ENCODE data around the gene TTYH2. TPM values are rescaled to one million over a fixed set of nuclear protein-coding genes. Genes with fewer than 3 reads are reported as not detected.

TTYH2 gene
- total and polyA plus RNA-seq, 2 donors (not counting 1 experiment from before 2014, with no cell fraction given): 3.0 to 3.1 TPM

- H3K27me3 Mint-ChIP-seq: peaks cover 49% of the 10 kb centered on the region
- peaks cover 13% of the 10 kb centered on the region for H3K4me1 Mint-ChIP-seq
- H3K9ac ChIP-seq (ENCODE audit: low read length): no peak overlapping the region
- POLR2A ChIA-PET: no interaction called here
- CTCF ChIA-PET: no interaction called here
- no peak overlapping the region for H3K27ac Mint-ChIP-seq
- H3K79me2 ChIP-seq (ENCODE audit: control insufficient read depth, insufficient read depth, low read length): no peaks in the 10 kb centered on the region
- H3K4me3 ChIP-seq (ENCODE audit: control extremely low read depth in 1 of 5, extremely low read depth in 1 of 5, insufficient read depth in 1 of 5, low read depth in 2 of 5, low read length in 4 of 5): no peak overlapping the region
- H3K27me3 ChIP-seq (replicated peaks in 1 of 4; ENCODE audit: control extremely low read depth in 1 of 4, control insufficient read depth in 3 of 4, insufficient read depth in 4 of 4, low read length in 3 of 4): peaks cover 0 to 14% (median 0%) of the 10 kb centered on the region in 4 experiments
- H4K20me1 ChIP-seq (ENCODE audit: control insufficient read depth, insufficient read depth, low read length, poor library complexity, severe bottlenecking): no peaks in the 10 kb centered on the region
- intact Hi-C loops (cut with micrococcal nuclease): no loop called here
- no peaks in the 10 kb centered on the region for H3K9me3 Mint-ChIP-seq (ENCODE audit: insufficient read depth)
- no peaks in the 10 kb centered on the region for H3K36me3 ChIP-seq (replicated peaks in 1 of 2; ENCODE audit: control extremely low read depth in 1 of 2, control insufficient read depth in 1 of 2, extremely low read depth in 1 of 2, insufficient read depth in 2 of 2, low read length in 1 of 2)
- H3K4me1 ChIP-seq (ENCODE audit: control insufficient read depth in 2 of 2, insufficient read depth in 2 of 2, low read length in 2 of 2): peaks cover 12 to 14% of the 10 kb centered on the region in 2 donors
- H2AFZ ChIP-seq (ENCODE audit: insufficient read depth, low read depth, low read length, poor library complexity, severe bottlenecking): no peak overlapping the region
- no peak overlapping the region for H3K4me3 Mint-ChIP-seq
- no peak overlapping the region for H3K4me2 ChIP-seq (replicated peaks; ENCODE audit: low read depth, low read length, poor library complexity, severe bottlenecking)
- no peaks in the 10 kb centered on the region for H3K9me3 ChIP-seq (ENCODE audit: control extremely low read depth in 1 of 3, control insufficient read depth in 2 of 3, insufficient read depth in 1 of 3, low read length in 2 of 3)
- WGBS (ENCODE audit: insufficient coverage): 94% methylated on average over 7 of the region's 10 CpGs
- H3K27ac ChIP-seq (ENCODE audit: low read length in 2 of 2): no peak overlapping the region
- no peak for DNase-seq
- TF ChIP-seq CTCF (IDR thresholded peaks at IDR 0.05): no peak
- no peak for TF ChIP-seq EZH2 (IDR thresholded peaks at IDR 0.05; ENCODE audit: borderline replicate concordance, insufficient read depth, low read depth, low read length, poor library complexity, severe bottlenecking)
- no peak for ATAC-seq (ENCODE audit: low read depth)
Observed at GRCh38 chr17:74272731-74273201, 59.4 kb downstream of the TTYH2 start.

GRCh38 chr17:74274060-74274708 is 60.8 kb downstream of the TTYH2 start, which contains the start of gene DNAI2:
Gene DNAI2, plus strand, starts transcription at chr17:74274234. Its CDS starts 7,584 bp downstream, at chr17:74281818.
- no peaks in the 10 kb centered on the region for H3K79me2 ChIP-seq (ENCODE audit: control insufficient read depth, insufficient read depth, low read length)
- intact Hi-C loops (cut with micrococcal nuclease): no loop called here
- peak within 1 kb of the TSS; percentile 29 for H3K9ac ChIP-seq (ENCODE audit: low read length)
- WGBS (ENCODE audit: insufficient coverage): 6% methylated on average over 29 of the region's 33 CpGs
- Mint-ChIP-seq H3K9me3 (ENCODE audit: insufficient read depth) (no peaks in the 10 kb centered on the region), H3K27ac (no peak within 1 kb of the TSS), H3K27me3 (peaks cover 41% of the 10 kb centered on the region), H3K4me3 (peak within 1 kb of the TSS; percentile 29), H3K4me1 (peaks cover 13% of the 10 kb centered on the region)
- ATAC-seq (ENCODE audit: low read depth) (no peak), DNase-seq (peak; percentile 34)
- H3K4me1 ChIP-seq (ENCODE audit: control insufficient read depth in 2 of 2, insufficient read depth in 2 of 2, low read length in 2 of 2): peaks cover 12 to 14% of the 10 kb centered on the region in 2 donors
- no peaks in the 10 kb centered on the region for H4K20me1 ChIP-seq (ENCODE audit: control insufficient read depth, insufficient read depth, low read length, poor library complexity, severe bottlenecking)
- H3K4me3 ChIP-seq (ENCODE audit: control extremely low read depth in 1 of 5, extremely low read depth in 1 of 5, insufficient read depth in 1 of 5, low read depth in 2 of 5, low read length in 4 of 5): no peak within 1 kb of the TSS
- H3K36me3 ChIP-seq (replicated peaks in 1 of 2; ENCODE audit: control extremely low read depth in 1 of 2, control insufficient read depth in 1 of 2, extremely low read depth in 1 of 2, insufficient read depth in 2 of 2, low read length in 1 of 2): no peaks in the 10 kb centered on the region
- H3K4me2 ChIP-seq (replicated peaks; ENCODE audit: low read depth, low read length, poor library complexity, severe bottlenecking): peak within 1 kb of the TSS; percentile 59
- ChIA-PET CTCF (no interaction called here), POLR2A (no interaction called here)
- TF ChIP-seq EZH2 (IDR thresholded peaks at IDR 0.05; ENCODE audit: borderline replicate concordance, insufficient read depth, low read depth, low read length, poor library complexity, severe bottlenecking) (no peak), CTCF (IDR thresholded peaks at IDR 0.05) (no peak)
- H3K27ac ChIP-seq (ENCODE audit: low read length in 2 of 2): no peak within 1 kb of the TSS
- H3K27me3 ChIP-seq (replicated peaks in 1 of 4; ENCODE audit: control extremely low read depth in 1 of 4, control insufficient read depth in 3 of 4, insufficient read depth in 4 of 4, low read length in 3 of 4): peaks cover 0 to 9% (median 0%) of the 10 kb centered on the region in 4 experiments
- peak within 1 kb of the TSS; percentile 33 for H2AFZ ChIP-seq (ENCODE audit: insufficient read depth, low read depth, low read length, poor library complexity, severe bottlenecking)
- H3K9me3 ChIP-seq (ENCODE audit: control extremely low read depth in 1 of 3, control insufficient read depth in 2 of 3, insufficient read depth in 1 of 3, low read length in 2 of 3): no peaks in the 10 kb centered on the region
